Measurements from ENCODE around the gene MYO6. TPM values are rescaled to one million over a fixed set of nuclear protein-coding genes. Genes with fewer than 3 reads are reported as not detected.

MYO6 gene
- total RNA-seq, 2 experiments from 2014 or later = 4.3 to 4.6 TPM

DNA sequence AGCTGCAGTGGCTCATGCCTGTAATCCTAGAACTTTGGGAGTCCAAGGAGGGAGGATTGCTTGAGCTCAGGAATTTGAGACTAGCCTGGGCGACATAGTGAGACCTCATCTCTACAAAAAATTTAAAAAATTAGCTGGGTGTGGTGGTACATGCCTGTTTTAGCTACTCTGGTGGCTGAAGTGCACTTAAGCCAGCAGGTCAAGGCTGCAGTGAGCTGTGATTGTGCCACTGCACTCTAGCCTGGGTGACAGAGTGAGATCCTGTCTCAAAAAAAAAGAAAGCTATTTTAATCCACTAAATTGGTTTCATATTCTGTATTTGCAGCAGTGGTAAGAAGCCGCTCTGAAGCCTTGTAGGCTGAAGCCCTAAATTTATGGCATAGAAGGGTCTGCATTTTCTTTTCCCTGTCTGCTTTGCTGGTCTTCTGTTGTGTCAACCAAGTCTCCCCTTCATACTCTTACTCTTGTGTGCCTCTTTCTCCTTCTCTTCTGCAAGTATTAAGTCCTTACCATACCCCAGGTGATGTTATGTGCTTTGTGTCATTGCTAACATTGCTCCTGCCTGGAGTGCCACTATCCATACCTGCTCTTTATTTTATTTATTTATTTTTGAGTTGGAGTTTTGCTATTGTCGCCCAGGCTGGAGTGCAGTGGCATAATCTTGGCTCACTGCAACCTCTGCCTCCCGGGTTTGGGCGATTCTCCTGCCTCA, 70.9 kb downstream of the MYO6 start:
- no peak overlapping the region for H3K27ac Mint-ChIP-seq
- no peaks in the 10 kb centered on the region for H3K36me3 Mint-ChIP-seq (ENCODE audit: low read depth)
- ChIA-PET CTCF (no interaction called here), POLR2A (no interaction called here)
- no peak overlapping the region for H3K4me3 Mint-ChIP-seq
- no peak for DNase-seq
- H3K9me3 Mint-ChIP-seq = no peaks in the 10 kb centered on the region
- H3K4me1 Mint-ChIP-seq = no peaks in the 10 kb centered on the region
- H3K27me3 Mint-ChIP-seq = no peaks in the 10 kb centered on the region

DNA sequence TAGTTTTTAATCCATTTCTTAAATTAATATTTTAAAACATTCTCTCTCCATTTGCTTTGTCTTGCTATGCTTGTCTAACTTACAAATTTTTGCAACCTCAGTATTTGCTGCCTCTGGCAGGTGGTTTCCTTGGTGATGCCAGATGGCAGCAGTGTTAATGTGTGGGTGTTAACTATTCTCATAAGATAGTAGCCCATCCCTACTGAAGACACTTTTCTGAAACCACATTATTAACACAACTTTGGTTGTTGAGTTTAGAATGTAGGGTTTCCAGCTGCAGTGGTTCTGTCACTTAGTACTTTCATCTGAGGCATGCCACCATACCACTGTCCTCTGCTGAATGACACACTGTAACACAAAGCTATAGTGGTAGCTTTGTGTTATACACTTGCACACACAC, 75.1 kb downstream of the MYO6 start:
- Mint-ChIP-seq H3K9me3 (no peaks in the 10 kb centered on the region), H3K36me3 (ENCODE audit: low read depth) (no peaks in the 10 kb centered on the region), H3K4me3 (no peak overlapping the region), H3K27me3 (no peaks in the 10 kb centered on the region), H3K27ac (no peak overlapping the region), H3K4me1 (no peaks in the 10 kb centered on the region)
- ChIA-PET CTCF (no interaction called here), POLR2A (no interaction called here)
- no peak for DNase-seq

DNA sequence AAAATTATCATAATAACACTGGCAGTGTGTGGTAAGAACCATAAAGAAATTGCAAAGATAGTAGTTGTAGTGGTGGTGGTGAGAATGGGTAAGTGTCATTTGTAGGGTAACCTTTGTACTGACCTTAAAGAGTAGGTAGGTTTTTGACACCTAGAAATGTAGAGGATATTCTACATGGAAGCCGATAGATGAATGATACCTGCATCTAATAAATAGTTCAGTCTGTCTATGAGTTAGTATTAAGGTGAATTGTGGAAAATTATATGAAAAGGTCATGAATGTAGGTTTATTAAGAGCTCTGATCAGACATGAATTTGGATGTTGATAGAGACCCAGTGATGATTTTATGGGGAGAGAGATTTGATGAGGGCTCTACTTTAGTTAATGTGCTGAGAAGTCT, 78.1 kb downstream of the MYO6 start:
- Mint-ChIP-seq H3K27me3 (no peaks in the 10 kb centered on the region), H3K4me1 (peaks cover 11% of the 10 kb centered on the region), H3K36me3 (ENCODE audit: low read depth) (no peaks in the 10 kb centered on the region), H3K27ac (no peak overlapping the region), H3K9me3 (no peaks in the 10 kb centered on the region), H3K4me3 (no peak overlapping the region)
- DNase-seq = no peak
- ChIA-PET POLR2A (no interaction called here), CTCF (no interaction called here)

DNA sequence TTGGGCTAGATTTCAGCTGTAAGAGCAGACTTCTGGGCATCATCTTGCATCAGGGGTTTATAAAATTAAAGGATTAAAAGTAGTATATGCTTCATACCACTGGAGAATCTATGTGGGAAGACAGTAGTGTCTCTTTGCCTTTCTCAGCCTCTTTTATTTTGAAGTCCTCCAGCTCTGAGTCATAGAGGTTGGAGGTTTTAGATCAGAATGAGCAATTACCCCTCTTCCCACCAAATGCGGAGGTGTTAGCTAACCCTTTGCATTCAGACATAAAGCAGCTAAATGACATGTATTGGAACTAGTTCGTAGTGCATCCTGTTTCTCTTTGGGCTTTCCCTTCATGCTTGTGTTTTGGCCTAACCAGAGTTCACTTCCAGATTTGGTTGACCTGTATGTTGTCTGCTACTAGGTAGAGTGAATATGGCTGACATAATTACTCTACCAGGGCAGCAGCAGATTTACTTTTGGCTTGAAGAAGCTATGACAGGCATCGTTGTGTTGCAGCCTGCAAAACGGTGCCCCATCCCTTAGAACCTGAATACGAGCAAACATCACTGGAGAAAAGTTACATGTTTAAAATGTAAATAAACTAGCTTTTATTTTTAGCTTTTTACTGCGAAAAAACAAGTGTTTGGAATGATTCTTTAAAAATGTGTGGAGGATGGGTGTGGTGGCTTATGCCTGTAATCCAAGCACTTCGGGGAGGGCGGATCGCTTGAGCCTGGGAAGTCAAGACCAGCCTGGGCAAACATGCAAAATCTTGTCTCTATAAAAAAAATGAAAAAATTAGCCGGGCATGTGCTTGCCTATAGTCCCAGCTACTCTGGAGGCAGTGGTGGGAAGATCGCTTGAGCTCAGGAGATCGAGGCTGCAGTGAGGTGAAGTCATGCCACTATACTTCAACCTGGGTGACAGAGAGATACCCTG, 82.2 kb downstream of the MYO6 start:
- no peaks in the 10 kb centered on the region for H3K27me3 Mint-ChIP-seq
- peak; percentile 24 for DNase-seq
- POLR2A ChIA-PET = interaction anchor here (0.9 kb wide), 1 partner anchor 549 kb away, joined by 3 read pairs; no protein-coding TSS in a partner anchor
- H3K9me3 Mint-ChIP-seq = no peaks in the 10 kb centered on the region
- H3K4me1 Mint-ChIP-seq = peaks cover 11% of the 10 kb centered on the region
- no peak overlapping the region for H3K4me3 Mint-ChIP-seq
- H3K27ac Mint-ChIP-seq = peak overlapping the region; percentile 30
- CTCF ChIA-PET = no interaction called here
- H3K36me3 Mint-ChIP-seq (ENCODE audit: low read depth) = no peaks in the 10 kb centered on the region

DNA sequence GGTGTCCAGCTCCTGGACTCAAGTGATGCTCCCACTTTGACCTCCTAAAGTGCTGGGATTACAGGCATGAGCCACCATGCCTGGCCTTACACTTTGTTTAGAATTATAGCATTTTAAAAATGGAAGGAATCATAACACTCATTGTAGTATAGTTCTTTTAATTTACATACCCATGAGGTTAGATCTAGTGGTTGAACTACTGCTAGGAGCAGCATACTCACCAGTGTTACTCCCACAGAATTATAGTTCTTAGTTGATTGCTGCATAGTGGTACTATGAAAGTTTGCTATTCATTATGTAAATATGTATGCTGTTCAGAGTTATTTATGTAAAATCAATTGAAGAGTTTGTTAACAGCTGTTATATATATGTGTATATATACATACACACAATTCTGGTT, 85.4 kb downstream of the MYO6 start:
- Mint-ChIP-seq H3K4me1 (peaks cover 11% of the 10 kb centered on the region), H3K4me3 (no peak overlapping the region), H3K27ac (no peak overlapping the region), H3K36me3 (ENCODE audit: low read depth) (no peaks in the 10 kb centered on the region), H3K27me3 (no peaks in the 10 kb centered on the region), H3K9me3 (no peaks in the 10 kb centered on the region)
- CTCF ChIA-PET = no interaction called here
- POLR2A ChIA-PET = no interaction called here
- no peak for DNase-seq

DNA sequence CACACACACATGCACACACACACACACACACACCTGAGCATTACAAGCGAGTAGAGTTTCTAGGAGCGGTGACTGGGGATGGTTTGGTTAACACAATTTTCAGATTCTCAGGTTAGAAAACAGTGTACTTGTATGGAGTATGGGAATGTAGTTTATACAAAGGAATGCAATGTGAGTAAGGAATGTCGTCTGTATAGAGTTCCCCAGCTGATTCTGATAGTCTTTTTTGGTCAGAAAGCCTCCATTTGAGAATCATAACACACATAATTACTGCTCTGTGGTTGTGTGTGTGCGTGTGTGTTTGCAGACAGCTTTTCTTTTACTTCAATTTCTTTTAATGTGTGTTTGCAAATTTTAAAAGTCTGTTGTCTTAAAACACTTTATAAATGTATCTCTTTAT, 93.2 kb downstream of the MYO6 start:
- ChIA-PET CTCF (no interaction called here), POLR2A (no interaction called here)
- no peak for DNase-seq
- Mint-ChIP-seq H3K36me3 (ENCODE audit: low read depth) (no peaks in the 10 kb centered on the region), H3K4me3 (no peak overlapping the region), H3K27me3 (no peaks in the 10 kb centered on the region), H3K9me3 (no peaks in the 10 kb centered on the region), H3K27ac (no peak overlapping the region), H3K4me1 (peaks cover 2% of the 10 kb centered on the region)

DNA sequence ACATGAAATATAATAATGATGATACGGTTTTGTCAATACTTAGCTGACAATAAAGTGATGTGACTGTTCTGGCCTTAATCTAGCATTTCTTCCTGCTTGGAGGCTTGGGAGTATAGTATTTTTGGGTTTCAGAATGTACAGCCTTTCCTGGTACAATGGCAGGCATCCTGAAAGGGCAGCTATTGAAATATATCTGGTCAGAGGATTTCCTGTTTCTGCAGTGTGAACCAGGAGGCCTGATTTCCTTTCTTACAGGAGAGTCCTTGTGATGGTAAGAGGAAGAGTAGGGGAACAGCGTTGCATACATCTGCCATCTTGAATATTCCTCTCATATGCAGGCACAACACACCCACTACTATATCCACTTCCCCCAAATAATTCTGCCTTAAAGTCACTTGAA, 93.7 kb downstream of the MYO6 start:
- no peaks in the 10 kb centered on the region for H3K9me3 Mint-ChIP-seq
- no peak overlapping the region for H3K27ac Mint-ChIP-seq
- DNase-seq = no peak
- H3K4me3 Mint-ChIP-seq = no peak overlapping the region
- POLR2A ChIA-PET = no interaction called here
- H3K36me3 Mint-ChIP-seq (ENCODE audit: low read depth) = no peaks in the 10 kb centered on the region
- no peaks in the 10 kb centered on the region for H3K27me3 Mint-ChIP-seq
- CTCF ChIA-PET = no interaction called here
- peaks cover 2% of the 10 kb centered on the region for H3K4me1 Mint-ChIP-seq

DNA sequence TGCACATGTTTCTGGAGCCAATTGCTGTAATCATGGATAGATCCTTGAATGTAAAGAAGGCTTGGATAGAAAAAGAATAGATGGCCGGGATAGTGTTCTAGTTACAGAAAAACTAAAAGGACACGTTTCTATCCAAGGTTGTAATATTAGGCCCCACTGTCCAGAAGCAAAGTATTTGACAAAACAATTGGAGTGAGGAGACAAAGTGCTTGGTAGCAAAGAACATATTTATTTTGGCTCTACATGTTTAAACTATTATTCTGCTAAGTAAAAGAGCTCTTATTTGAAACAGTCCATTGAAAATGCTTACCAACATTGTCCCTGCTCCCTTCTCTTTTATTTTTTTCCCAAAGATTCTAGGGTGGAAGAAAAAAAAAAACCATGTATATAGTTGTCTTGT, 94.4 kb downstream of the MYO6 start:
- H3K27me3 Mint-ChIP-seq = no peaks in the 10 kb centered on the region
- ChIA-PET CTCF (interaction anchor here (1.2 kb wide), 1 partner anchor 50 kb away, joined by 3 read pairs; no protein-coding TSS in a partner anchor), POLR2A (no interaction called here)
- no peak overlapping the region for H3K27ac Mint-ChIP-seq
- H3K9me3 Mint-ChIP-seq = no peaks in the 10 kb centered on the region
- H3K4me1 Mint-ChIP-seq = peaks cover 2% of the 10 kb centered on the region
- no peak overlapping the region for H3K4me3 Mint-ChIP-seq
- no peaks in the 10 kb centered on the region for H3K36me3 Mint-ChIP-seq (ENCODE audit: low read depth)
- DNase-seq = no peak

DNA sequence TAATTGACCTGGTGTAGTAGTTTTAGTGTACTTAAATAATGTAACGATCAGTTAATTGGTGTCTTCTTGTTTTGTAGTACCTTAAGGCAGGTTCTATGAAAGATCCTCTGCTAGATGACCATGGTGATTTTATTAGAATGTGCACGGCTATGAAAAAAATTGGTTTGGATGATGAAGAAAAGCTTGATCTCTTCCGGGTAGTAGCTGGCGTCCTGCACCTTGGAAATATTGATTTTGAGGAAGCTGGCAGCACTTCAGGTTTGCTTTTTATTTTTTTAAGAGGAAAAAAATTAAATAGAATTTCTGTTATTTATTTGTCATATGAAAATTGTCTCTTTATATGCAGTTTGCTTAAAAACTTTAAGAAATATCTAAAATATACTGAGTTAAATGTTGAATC, 99.2 kb downstream of the MYO6 start:
- Mint-ChIP-seq H3K27ac (no peak overlapping the region), H3K4me3 (no peak overlapping the region), H3K27me3 (no peaks in the 10 kb centered on the region), H3K4me1 (no peaks in the 10 kb centered on the region), H3K36me3 (ENCODE audit: low read depth) (no peaks in the 10 kb centered on the region), H3K9me3 (no peaks in the 10 kb centered on the region)
- no peak for DNase-seq
- ChIA-PET CTCF (no interaction called here), POLR2A (no interaction called here)

DNA sequence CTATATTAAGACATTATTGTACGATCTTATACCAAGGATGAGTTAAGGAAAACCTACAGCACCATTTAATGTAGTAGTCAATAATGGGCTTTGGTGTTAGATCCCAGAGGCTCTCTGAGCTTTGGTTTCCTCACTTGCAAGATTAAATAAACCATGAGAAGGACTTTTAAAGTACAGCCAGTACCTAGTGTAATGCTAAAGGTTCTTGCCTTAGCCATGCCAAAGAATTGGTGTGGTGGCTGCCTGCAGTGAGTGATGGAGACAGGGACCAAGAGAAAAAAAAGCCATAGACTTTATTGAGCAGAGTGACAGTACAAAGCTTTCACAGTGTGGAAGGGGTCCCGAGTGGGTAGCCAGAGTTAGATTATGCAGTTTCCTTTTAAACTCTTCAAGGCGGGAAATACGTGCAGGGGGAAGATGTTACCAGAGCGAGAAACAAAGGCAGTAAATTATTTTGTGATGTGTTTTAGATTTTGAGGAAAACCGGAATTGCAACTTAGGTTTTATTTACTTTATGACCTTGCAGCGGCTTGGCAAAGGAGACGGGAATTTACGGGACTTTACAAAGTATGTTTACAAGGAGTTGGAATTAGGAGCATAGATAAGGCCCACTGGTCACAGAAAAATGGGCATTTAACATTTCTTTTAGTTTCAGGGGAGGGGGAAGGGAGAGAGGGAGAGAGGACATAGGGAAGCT, 100.4 kb downstream of the MYO6 start:
- no peaks in the 10 kb centered on the region for H3K27me3 Mint-ChIP-seq
- no peaks in the 10 kb centered on the region for H3K36me3 Mint-ChIP-seq (ENCODE audit: low read depth)
- H3K4me3 Mint-ChIP-seq = no peak overlapping the region
- no peaks in the 10 kb centered on the region for H3K4me1 Mint-ChIP-seq
- POLR2A ChIA-PET = no interaction called here
- no peaks in the 10 kb centered on the region for H3K9me3 Mint-ChIP-seq
- no peak overlapping the region for H3K27ac Mint-ChIP-seq
- CTCF ChIA-PET = no interaction called here
- no peak for DNase-seq

DNA sequence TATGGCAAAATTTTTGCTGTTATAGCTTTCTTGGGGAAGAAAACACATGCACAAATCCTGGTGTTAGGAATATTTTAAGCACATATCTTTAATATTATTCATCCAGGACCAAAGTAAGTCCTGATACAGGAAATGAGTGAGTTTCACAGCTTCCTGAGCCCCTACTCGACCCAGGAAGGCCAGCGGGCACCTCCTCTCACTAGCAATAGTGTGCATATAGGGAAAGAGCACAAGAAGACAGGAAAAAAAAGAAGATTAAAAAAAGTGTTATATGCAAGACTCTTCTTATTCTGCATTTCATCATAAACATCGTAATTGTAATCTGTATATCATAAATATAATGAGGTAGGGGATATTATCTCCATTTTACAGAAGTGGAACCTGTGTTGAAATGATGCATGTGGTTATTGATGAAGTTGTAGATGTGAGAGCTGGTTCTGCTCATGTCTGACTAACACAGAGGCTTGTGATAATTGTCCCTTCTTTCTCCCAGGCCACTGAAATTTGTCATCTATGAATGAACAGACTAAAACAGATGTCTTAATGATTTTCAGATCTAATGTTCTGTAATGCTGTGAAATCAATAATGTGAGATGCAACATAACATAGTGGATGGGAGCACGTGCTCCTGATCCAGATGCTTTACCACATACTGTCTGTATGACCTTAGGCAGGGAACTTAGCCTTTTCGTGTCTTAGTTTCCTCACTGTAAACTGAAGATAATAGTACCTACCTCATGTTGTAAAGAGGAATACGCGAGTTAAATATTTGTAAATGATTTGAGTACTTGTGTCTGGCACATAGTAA, 101.2 kb downstream of the MYO6 start:
- CTCF ChIA-PET = no interaction called here
- Mint-ChIP-seq H3K36me3 (ENCODE audit: low read depth) (no peaks in the 10 kb centered on the region), H3K27ac (no peak overlapping the region)

DNA sequence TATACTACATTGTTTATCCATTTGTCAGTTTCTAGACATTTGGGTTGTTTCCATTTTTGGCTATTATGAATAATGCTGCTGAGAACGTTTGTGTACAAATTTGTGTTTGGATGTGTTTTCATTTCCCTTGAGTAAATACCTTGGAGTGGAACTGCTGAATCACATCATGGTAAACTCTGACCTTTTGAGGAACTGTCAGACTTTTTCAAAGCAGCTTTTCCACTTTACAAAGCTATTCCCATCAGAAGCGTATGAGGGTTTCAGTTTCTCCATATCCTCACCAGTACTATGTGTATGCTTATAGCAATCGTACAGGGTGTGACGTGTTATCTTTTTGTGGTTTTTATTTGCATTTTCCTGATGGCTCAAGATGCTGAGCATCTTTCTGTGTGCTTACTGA, 103.7 kb downstream of the MYO6 start:
- Mint-ChIP-seq H3K4me3 (no peak overlapping the region), H3K36me3 (ENCODE audit: low read depth) (no peaks in the 10 kb centered on the region), H3K27me3 (no peaks in the 10 kb centered on the region), H3K27ac (no peak overlapping the region), H3K9me3 (no peaks in the 10 kb centered on the region), H3K4me1 (no peaks in the 10 kb centered on the region)
- ChIA-PET POLR2A (no interaction called here), CTCF (no interaction called here)
- no peak for DNase-seq

More for the DNA sequence above, 101.2 kb downstream of the MYO6 start:
- no peaks in the 10 kb centered on the region for H3K4me1 Mint-ChIP-seq
- H3K27me3 Mint-ChIP-seq = no peaks in the 10 kb centered on the region
- DNase-seq = no peak
- POLR2A ChIA-PET = no interaction called here
- H3K4me3 Mint-ChIP-seq = no peak overlapping the region
- H3K9me3 Mint-ChIP-seq = no peaks in the 10 kb centered on the region

DNA sequence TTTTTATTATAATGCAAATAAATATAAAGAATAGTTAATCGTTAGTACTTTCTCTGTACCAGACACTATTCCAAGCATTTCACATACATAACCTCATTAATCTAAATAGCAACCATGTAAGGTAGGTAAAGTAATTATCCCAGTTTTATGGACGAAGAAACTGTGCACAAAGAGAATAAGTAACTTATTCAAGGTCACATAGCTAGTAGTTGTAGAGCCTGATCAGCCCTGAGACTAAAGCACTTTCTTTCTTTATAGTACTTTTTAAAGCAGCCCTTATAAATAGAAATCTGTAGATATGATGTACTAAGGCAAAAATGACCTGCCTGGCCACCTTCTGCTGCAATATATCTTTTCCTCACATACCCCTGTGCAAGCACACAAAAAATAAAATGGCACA, 104.8 kb downstream of the MYO6 start:
- Mint-ChIP-seq H3K4me3 (no peak overlapping the region), H3K36me3 (ENCODE audit: low read depth) (no peaks in the 10 kb centered on the region), H3K27me3 (no peaks in the 10 kb centered on the region), H3K27ac (no peak overlapping the region), H3K4me1 (no peaks in the 10 kb centered on the region), H3K9me3 (no peaks in the 10 kb centered on the region)
- ChIA-PET POLR2A (no interaction called here), CTCF (no interaction called here)
- DNase-seq = no peak
